Lower leg skin (tissue), 3 donors: Measurements from ENCODE around the gene PRKCH.

ENCODE experiments used
- CTCF ChIP-seq, 3 donors: fragments of 450-650 bp; IDR thresholded peaks; one replicate each; pipeline ENCODE4 v1.5.1; 2016; ENCODE audit warnings: antibody characterized with exemption in 3 of 3, mild to moderate bottlenecking in 3 of 3, moderate library complexity in 2 of 3
- POLR2A ChIP-seq, 2 donors: fragments of 450-650 bp; IDR thresholded peaks; one replicate each; pipeline ENCODE4 v1.6.1; 2016 to 2017; ENCODE audit warnings: antibody characterized with exemption in 2 of 2, mild to moderate bottlenecking in 1 of 2, moderate library complexity in 1 of 2

- TF ChIP-seq CTCF (IDR thresholded peaks at IDR 0.05) (no peak), POLR2A (IDR thresholded peaks at IDR 0.05) (no peak)
These were observed 116.0 kb downstream of the PRKCH start for GRCh38 chr14:61437381-61437780.
